ENCODE results near the gene ENOX1. TPM values are rescaled to one million over a fixed set of nuclear protein-coding genes. Genes with fewer than 3 reads are reported as not detected.

Gene ENOX1
- total RNA-seq, 1 donor, result 7.4 TPM

- DNase-seq (ENCODE audit: low read depth), result no peak
These were observed 338.0 kb downstream of the ENOX1 start for GRCh38 chr13:43448605-43449336.

GRCh38 chr13:43446126-43446525, 340.6 kb downstream of the ENOX1 start:
- DNase-seq (ENCODE audit: low read depth), result peak; percentile 18
- TF ChIP-seq CTCF (IDR thresholded peaks at IDR 0.05; ENCODE audit: insufficient read depth, low read length), result no peak
- H3K4me3 ChIP-seq (ENCODE audit: low read depth, low read length), result no peak overlapping the region

More at GRCh38 chr13:43448605-43449336, 338.0 kb downstream of the ENOX1 start:
- H3K4me3 ChIP-seq (ENCODE audit: low read depth, low read length), result no peak overlapping the region
- no peak for TF ChIP-seq CTCF (IDR thresholded peaks at IDR 0.05; ENCODE audit: insufficient read depth, low read length)

- DNase-seq (ENCODE audit: low read depth), result peak; percentile 29
- H3K4me3 ChIP-seq (ENCODE audit: low read depth, low read length), result no peak overlapping the region
- no peak for TF ChIP-seq CTCF (IDR thresholded peaks at IDR 0.05; ENCODE audit: insufficient read depth, low read length)
These were observed 341.1 kb downstream of the ENOX1 start for GRCh38 chr13:43445668-43446067.

GRCh38 chr13:43444081-43444480, 342.7 kb downstream of the ENOX1 start:
- no peak for DNase-seq (ENCODE audit: low read depth)
- no peak for TF ChIP-seq CTCF (IDR thresholded peaks at IDR 0.05; ENCODE audit: insufficient read depth, low read length)
- H3K4me3 ChIP-seq (ENCODE audit: low read depth, low read length), result no peak overlapping the region

- H3K4me3 ChIP-seq (ENCODE audit: low read depth, low read length), result no peak overlapping the region
- no peak for DNase-seq (ENCODE audit: low read depth)
- no peak for TF ChIP-seq CTCF (IDR thresholded peaks at IDR 0.05; ENCODE audit: insufficient read depth, low read length)
These were observed 344.8 kb downstream of the ENOX1 start for GRCh38 chr13:43441899-43442499.

- no peak for DNase-seq (ENCODE audit: low read depth)
- no peak for TF ChIP-seq CTCF (IDR thresholded peaks at IDR 0.05; ENCODE audit: insufficient read depth, low read length)
- no peak overlapping the region for H3K4me3 ChIP-seq (ENCODE audit: low read depth, low read length)
These were observed 345.3 kb downstream of the ENOX1 start for GRCh38 chr13:43441464-43441863.
